A549 treated with AZD9567 at 1 μM for 4 hours (cell line): Measurements from ENCODE around the gene ZNF12. TPM values are rescaled to one million over a fixed set of nuclear protein-coding genes. Genes with fewer than 3 reads are reported as not detected.

Experiments
- total RNA-seq: library from RNA; stranded (reverse); fragments of 200-300 nt; extraction: Qiagen RNA extraction; gene quantifications from 5 replicates; pipeline ENCODE4 v1.2.3, GENCODE V29; 2022; ENCODE audit not compliant: insufficient read depth

ZNF12 gene
- total RNA-seq, result 9.6 to 12.1 TPM (median 11.5 TPM) in 5 replicates

DNA sequence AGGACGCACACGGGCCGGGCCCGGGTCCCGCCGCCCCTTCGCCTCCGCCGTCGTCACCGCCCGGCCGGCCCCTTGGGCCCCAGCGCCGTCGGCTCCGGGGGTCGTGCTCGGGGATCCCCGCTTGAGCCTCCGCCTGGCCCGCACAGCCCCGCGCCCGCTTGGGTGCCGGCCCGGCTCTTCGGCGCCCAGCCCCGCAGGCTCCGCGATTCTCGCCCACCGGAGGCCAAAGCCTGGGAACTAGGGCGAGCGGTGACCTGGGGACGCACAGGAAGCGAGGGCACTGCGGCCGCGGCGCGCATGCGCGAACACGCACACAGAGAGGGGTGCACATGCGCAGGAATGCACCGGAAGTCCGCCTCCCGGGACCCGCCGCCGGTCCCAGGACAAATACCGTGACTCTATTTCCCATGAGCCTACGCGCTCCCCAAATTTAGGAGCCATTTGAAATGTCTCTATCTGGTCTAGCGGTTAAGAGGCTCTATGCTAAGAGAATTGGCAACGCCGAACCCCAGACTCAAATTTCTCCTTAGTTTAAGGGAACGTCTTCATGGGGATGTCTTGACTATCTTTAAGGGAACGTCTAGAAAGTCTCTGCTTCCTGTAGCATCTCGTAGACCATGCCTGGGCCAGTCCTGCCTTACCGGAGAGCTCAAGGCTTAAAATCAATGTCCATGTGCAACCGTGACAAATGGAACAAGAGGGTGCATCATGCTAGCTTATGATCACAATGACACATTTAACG lies at the start of gene ZNF12:
ZNF12 (minus strand) TSS at position 282 of the 742 bp plus-strand sequence. CDS start 1,774 bp downstream, outside the sequence.

DNA sequence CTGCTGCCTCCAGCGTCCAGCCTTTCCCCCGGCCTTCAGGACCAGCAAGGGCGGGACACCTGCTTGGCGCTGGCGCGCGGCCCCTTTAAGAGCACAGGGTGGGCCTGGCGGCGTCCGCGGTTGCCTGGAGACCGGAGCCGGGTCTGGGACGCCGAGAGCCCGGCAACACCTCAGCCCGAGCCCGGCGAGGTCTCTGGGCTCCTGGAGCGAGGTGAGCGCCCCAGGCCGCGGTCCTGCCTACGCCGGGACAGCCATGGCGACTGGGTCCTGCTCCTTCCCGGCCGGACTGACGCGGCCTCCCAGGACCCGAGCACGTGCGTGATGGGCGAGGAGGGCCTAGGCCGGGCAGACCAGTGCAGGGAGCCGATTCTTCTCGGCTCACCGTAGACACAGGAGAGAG lies 47.2 kb upstream of the ZNF12 start, which contains the start of gene RSPH10B2:
RSPH10B2 (plus strand) TSS at position 140 of the 400 bp plus-strand sequence. CDS start 3,575 bp downstream, outside the sequence.

Other genes with a start within 250 kb of the ZNF12 start
- gene KDELR2, start 222.8 kb downstream of the ZNF12 start, total RNA-seq, result 130 to 144 TPM (median 138 TPM) in 5 replicates
- gene GRID2IP, start 155.5 kb downstream of the ZNF12 start, total RNA-seq, result 0.06 TPM in 1 of 5 replicates, not detected in the others
- 32.4 to 51.6 TPM (median 49.1 TPM) in 5 replicates for gene ZDHHC4, start 129.5 kb downstream of the ZNF12 start, total RNA-seq
- gene INTS15, start 116.9 kb downstream of the ZNF12 start, total RNA-seq, result 26.8 to 41.6 TPM (median 28.6 TPM) in 5 replicates
- gene ZNF853, start 91.3 kb downstream of the ZNF12 start, total RNA-seq, result 1.7 to 2.4 TPM (median 2.0 TPM) in 5 replicates
- 9.6 to 14.1 TPM (median 13.7 TPM) in 5 replicates for gene ZNF316, start 69.6 kb downstream of the ZNF12 start, total RNA-seq
- 0.06 to 0.27 TPM (median 0.09 TPM) in 4 of 5 replicates, not detected in the other for gene RSPH10B2, start 47.2 kb upstream of the ZNF12 start, total RNA-seq
- gene CCZ1B, start 119.3 kb upstream of the ZNF12 start, total RNA-seq, result 17.2 to 31.0 TPM (median 24.3 TPM) in 5 replicates